Measurements from ENCODE around the gene ZNF14. TPM values are rescaled to one million over a fixed set of nuclear protein-coding genes. Genes with fewer than 3 reads are reported as not detected.

The ZNF14 gene
- total and polyA plus RNA-seq, 9 of the 15 experiments (the other 6 are each of a cell fraction or from before 2014, with no cell fraction given) = 1.9 to 7.0 (median 4.0) TPM

GRCh38 chr19:19663256-19664120, 69.4 kb downstream of the ZNF14 start, which contains the start of gene ATP13A1 (continued):
- TF ChIP-seq MYNN (IDR thresholded peaks at IDR 0.05) (no peak; the same call in 1 of the 2 replicates), MYNN (CRISPR knock-in tag; IDR thresholded peaks at IDR 0.05) (no peak), TBP (optimal IDR thresholded peaks at IDR 0.05; ENCODE audit: low read depth, low read length) (peak; percentile 91), POLR2B (IDR thresholded peaks at IDR 0.05; ENCODE audit: low read depth, partially characterized antibody) (peak; percentile 49), ATF1 (CRISPR knock-in tag; IDR thresholded peaks at IDR 0.05) (no peak), ATF1 (tag; IDR thresholded peaks at IDR 0.05) (peak; percentile 71), ZNF408 (CRISPR knock-in tag; IDR thresholded peaks at IDR 0.05; ENCODE audit: low read depth) (no peak), ZNF146 (CRISPR knock-in tag; IDR thresholded peaks at IDR 0.05; ENCODE audit: unreplicated experiment) (no peak), KDM4B (IDR thresholded peaks at IDR 0.05; ENCODE audit: borderline replicate concordance in 2 of 2, low read depth in 1 of 2) (peak in 1 of 2 experiments; percentile 69; a peak in 1 of 4 replicates), NEUROD1 (IDR thresholded peaks at IDR 0.05; ENCODE audit: borderline replicate concordance, low read depth, low read length, partially characterized antibody) (no peak), TOE1 (IDR thresholded peaks at IDR 0.05; ENCODE audit: borderline replicate concordance) (0 out of 2 replicates have a peak, but pooled peaks have one; percentile 34), TOE1 (CRISPR knock-in tag; IDR thresholded peaks at IDR 0.05; ENCODE audit: borderline replicate concordance, low read depth) (no peak), RBM22 (IDR thresholded peaks at IDR 0.05; ENCODE audit: low read depth, low read length, poor library complexity, severe bottlenecking) (peak; percentile 55), CTCFL (IDR thresholded peaks at IDR 0.05; ENCODE audit: borderline replicate concordance, insufficient read depth, low read depth, low read length, poor library complexity, severe bottlenecking) (peak; percentile 13), FOXA1 (IDR thresholded peaks at IDR 0.05; ENCODE audit: borderline replicate concordance) (no peak), ZFP30 (CRISPR knock-in tag; IDR thresholded peaks at IDR 0.05; ENCODE audit: borderline replicate concordance) (no peak), ATF4 (CRISPR knock-in tag; IDR thresholded peaks at IDR 0.05) (peak; percentile 66; the same call in 1 of the 2 replicates), ZFP91 (CRISPR knock-in tag; IDR thresholded peaks at IDR 0.05) (no peak), ZBTB26 (CRISPR knock-in tag; IDR thresholded peaks at IDR 0.05) (0 out of 2 replicates have a peak, but pooled peaks have one; percentile 43)
- TF ChIP-seq, protein P1, sequence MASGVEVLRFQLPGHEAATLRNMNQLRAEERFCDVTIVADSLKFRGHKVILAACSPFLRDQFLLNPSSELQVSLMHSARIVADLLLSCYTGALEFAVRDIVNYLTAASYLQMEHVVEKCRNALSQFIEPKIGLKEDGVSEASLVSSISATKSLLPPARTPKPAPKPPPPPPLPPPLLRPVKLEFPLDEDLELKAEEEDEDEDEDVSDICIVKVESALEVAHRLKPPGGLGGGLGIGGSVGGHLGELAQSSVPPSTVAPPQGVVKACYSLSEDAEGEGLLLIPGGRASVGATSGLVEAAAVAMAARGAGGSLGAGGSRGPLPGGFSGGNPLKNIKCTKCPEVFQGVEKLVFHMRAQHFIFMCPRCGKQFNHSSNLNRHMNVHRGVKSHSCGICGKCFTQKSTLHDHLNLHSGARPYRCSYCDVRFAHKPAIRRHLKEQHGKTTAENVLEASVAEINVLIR (CRISPR knock-in tag; IDR thresholded peaks at IDR 0.05) = peak; percentile 69

Data from K562 (cell line).